ENCODE data around the gene TIAM2.
A peak's percentile ranks its signal among the peaks of the same experiment; 100 is the strongest.

The TIAM2 gene

DNA sequence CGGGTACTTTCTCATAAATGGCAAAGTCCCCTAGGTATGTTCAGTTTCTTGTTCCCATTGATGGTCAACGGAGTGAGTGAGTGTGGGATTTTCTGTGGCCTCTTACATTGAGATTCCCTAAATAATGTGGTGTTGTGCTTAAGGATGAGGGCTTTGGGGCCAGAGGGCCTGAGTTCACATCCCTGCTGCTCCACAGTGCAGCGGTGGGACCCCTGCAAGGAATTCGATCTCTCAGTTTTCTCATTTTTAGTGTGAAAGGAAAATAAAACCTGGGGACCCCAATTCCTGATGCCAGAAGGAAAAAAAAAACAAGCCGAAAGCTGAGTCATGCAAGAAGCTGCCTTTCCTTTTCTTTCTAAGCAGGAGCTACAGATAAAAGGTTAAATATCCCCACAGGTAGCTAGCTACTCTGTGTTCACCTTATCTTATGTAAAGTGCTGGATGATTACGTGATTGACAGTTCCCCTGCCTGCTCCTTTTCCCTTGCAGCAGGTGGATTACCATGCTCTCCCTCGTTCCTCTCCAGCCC lies 148.5 kb downstream of the TIAM2 start:
- no peaks in the 10 kb centered on the region for H3K27me3 ChIP-seq (ENCODE audit: insufficient read depth, low read length, poor library complexity)
- H3K4me2 ChIP-seq (ENCODE audit: insufficient read depth, low read length), result peak overlapping the region; percentile 44
- peak overlapping the region; percentile 53 for H3K27ac ChIP-seq (ENCODE audit: low read length)

DNA sequence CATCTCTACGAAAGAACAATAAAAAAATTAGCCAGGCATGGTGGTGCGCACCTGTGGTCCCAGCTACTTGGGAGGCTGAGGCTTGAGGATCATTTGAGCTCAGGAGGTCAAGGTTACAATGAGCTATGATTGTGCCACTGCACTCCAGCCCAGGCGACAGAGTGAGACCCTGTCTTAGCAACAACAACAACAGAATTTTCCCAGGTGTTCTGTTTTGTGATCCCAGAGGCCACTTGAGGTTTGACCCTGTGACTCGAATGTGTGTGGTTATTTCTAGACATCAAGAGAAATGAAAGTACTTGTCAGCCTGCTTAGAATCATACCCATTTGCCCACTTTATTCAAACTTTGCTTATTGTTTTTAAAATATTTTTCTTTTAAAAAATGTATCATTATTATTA lies 151.1 kb downstream of the TIAM2 start:
- H3K4me3 ChIP-seq (ENCODE audit: low read depth in 1 of 2, low read length in 2 of 2), result no peak overlapping the region
- no peaks in the 10 kb centered on the region for H4K20me1 ChIP-seq (ENCODE audit: insufficient read depth, low read length)
- DNase-seq, result no peak
- H3K36me3 ChIP-seq (ENCODE audit: insufficient read depth, low read length), result no peaks in the 10 kb centered on the region
- ATAC-seq (ENCODE audit: insufficient read depth, low read depth), result no peak
- H2AFZ ChIP-seq (ENCODE audit: low read depth, low read length), result no peak overlapping the region
- H3K9ac ChIP-seq (ENCODE audit: low read depth, low read length), result no peak overlapping the region
- peaks cover 21% of the 10 kb centered on the region for H3K4me1 ChIP-seq (ENCODE audit: insufficient read depth, low read length)
- no peak overlapping the region for H3K4me2 ChIP-seq (ENCODE audit: insufficient read depth, low read length)
- no peak overlapping the region for H3K27ac ChIP-seq (ENCODE audit: low read length)
- no peaks in the 10 kb centered on the region for H3K27me3 ChIP-seq (ENCODE audit: insufficient read depth, low read length, poor library complexity)
- TF ChIP-seq, protein P1, sequence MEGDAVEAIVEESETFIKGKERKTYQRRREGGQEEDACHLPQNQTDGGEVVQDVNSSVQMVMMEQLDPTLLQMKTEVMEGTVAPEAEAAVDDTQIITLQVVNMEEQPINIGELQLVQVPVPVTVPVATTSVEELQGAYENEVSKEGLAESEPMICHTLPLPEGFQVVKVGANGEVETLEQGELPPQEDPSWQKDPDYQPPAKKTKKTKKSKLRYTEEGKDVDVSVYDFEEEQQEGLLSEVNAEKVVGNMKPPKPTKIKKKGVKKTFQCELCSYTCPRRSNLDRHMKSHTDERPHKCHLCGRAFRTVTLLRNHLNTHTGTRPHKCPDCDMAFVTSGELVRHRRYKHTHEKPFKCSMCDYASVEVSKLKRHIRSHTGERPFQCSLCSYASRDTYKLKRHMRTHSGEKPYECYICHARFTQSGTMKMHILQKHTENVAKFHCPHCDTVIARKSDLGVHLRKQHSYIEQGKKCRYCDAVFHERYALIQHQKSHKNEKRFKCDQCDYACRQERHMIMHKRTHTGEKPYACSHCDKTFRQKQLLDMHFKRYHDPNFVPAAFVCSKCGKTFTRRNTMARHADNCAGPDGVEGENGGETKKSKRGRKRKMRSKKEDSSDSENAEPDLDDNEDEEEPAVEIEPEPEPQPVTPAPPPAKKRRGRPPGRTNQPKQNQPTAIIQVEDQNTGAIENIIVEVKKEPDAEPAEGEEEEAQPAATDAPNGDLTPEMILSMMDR (IDR thresholded peaks at IDR 0.05; ENCODE audit: borderline replicate concordance, extremely low read depth, low read length, poor library complexity, severe bottlenecking), result no peak
- no peak for TF ChIP-seq EZH2 (IDR thresholded peaks at IDR 0.05; ENCODE audit: borderline replicate concordance, low read depth, low read length, severe bottlenecking)
- no peaks in the 10 kb centered on the region for H3K9me3 ChIP-seq (ENCODE audit: insufficient read depth, low read length, severe bottlenecking)
- no peaks in the 10 kb centered on the region for H3K79me2 ChIP-seq (ENCODE audit: insufficient read depth, low read length)

More for the DNA sequence above, 148.5 kb downstream of the TIAM2 start:
- Histone ChIP-seq H3K36me3 (ENCODE audit: insufficient read depth, low read length) (no peaks in the 10 kb centered on the region), H3K4me1 (ENCODE audit: insufficient read depth, low read length) (peaks cover 21% of the 10 kb centered on the region), H4K20me1 (ENCODE audit: insufficient read depth, low read length) (no peaks in the 10 kb centered on the region), H3K79me2 (ENCODE audit: insufficient read depth, low read length) (no peaks in the 10 kb centered on the region), H3K9me3 (ENCODE audit: insufficient read depth, low read length, severe bottlenecking) (no peaks in the 10 kb centered on the region), H2AFZ (ENCODE audit: low read depth, low read length) (peak overlapping the region; percentile 62; the same call in 1 of the 2 replicates), H3K9ac (ENCODE audit: low read depth, low read length) (peak overlapping the region; percentile 43), H3K4me3 (ENCODE audit: low read depth in 1 of 2, low read length in 2 of 2) (peak overlapping the region in 1 of 2 experiments; percentile 15; a peak in 1 of 4 replicates)
- DNase-seq (no peak), ATAC-seq (ENCODE audit: insufficient read depth, low read depth) (peak; percentile 44)
- TF ChIP-seq EZH2 (IDR thresholded peaks at IDR 0.05; ENCODE audit: borderline replicate concordance, low read depth, low read length, severe bottlenecking), result no peak
- TF ChIP-seq, protein P1 (IDR thresholded peaks at IDR 0.05; ENCODE audit: borderline replicate concordance, extremely low read depth, low read length, poor library complexity, severe bottlenecking), result no peak

DNA sequence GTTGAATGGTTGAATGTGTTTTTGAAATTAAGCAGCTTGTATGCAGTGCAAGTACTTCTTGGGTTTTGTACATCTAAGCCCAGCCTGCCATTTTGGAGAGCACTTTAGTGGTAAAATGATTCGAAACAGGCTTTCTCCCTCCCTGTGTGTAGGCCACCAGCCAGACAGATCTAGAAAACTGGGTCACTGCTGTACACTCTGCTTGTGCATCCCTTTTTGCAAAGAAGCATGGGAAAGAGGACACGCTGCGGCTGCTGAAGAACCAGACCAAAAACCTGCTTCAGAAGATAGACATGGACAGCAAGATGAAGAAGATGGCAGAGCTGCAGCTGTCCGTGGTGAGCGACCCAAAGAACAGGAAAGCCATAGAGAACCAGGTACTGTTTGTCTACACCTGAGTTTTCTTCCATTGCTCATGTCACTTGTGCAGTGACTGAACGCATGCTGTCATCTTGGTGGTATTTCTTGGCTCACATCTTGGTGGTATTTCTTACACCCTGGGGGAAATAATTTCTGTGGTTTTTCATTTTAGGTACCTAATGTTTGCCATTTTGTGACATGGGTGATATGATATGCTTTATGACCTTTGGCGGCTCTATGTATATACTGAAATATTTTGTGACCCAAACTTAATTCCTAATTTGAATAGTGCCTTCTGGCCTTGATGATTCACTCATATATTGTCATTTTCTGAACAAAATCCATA lies 153.0 kb downstream of the TIAM2 start:
- Histone ChIP-seq H3K4me2 (ENCODE audit: insufficient read depth, low read length) (no peak overlapping the region), H3K79me2 (ENCODE audit: insufficient read depth, low read length) (no peaks in the 10 kb centered on the region), H3K36me3 (ENCODE audit: insufficient read depth, low read length) (no peaks in the 10 kb centered on the region), H2AFZ (ENCODE audit: low read depth, low read length) (no peak overlapping the region), H4K20me1 (ENCODE audit: insufficient read depth, low read length) (no peaks in the 10 kb centered on the region), H3K27ac (ENCODE audit: low read length) (no peak overlapping the region), H3K4me3 (ENCODE audit: low read depth in 1 of 2, low read length in 2 of 2) (no peak overlapping the region), H3K9me3 (ENCODE audit: insufficient read depth, low read length, severe bottlenecking) (no peaks in the 10 kb centered on the region), H3K9ac (ENCODE audit: low read depth, low read length) (no peak overlapping the region), H3K4me1 (ENCODE audit: insufficient read depth, low read length) (peaks cover 10% of the 10 kb centered on the region), H3K27me3 (ENCODE audit: insufficient read depth, low read length, poor library complexity) (no peaks in the 10 kb centered on the region)
- TF ChIP-seq, protein P1 (IDR thresholded peaks at IDR 0.05; ENCODE audit: borderline replicate concordance, extremely low read depth, low read length, poor library complexity, severe bottlenecking), result no peak
- no peak for TF ChIP-seq EZH2 (IDR thresholded peaks at IDR 0.05; ENCODE audit: borderline replicate concordance, low read depth, low read length, severe bottlenecking)
- ATAC-seq (ENCODE audit: insufficient read depth, low read depth) (no peak), DNase-seq (no peak)

Data from DND-41 (cell line).